ENCODE data around the gene GREM1.

The GREM1 gene

DNA sequence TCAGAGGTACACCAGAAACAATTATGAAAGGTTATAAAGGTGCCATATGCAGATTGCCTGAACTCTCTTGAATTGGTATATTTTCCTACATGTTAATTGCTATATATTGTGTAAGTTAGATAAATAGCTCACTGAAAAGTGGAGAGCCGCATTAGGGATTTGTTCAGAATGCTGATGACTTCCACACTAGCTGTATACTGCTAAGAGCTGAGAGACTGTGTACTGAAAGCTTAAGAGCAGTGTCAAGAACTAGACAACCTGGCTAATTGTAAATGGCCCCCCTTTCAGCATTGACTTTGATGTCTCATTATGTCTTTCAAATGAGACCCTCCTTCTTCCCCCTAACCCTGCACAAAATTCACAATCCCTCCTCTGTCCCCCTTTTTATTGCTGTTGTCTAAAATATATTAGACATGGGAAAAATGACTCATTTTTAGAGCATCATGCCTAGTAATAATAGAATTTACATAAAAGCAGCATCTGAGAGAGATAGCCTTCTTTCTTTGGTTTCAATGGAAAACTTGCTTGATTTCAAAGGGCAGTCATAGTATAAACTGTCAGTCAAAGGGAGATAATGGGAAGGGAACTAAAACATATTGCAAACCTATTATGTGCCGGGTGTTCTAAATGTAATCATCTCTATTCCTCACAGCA lies 34.7 kb upstream of the GREM1 start:
- no peaks in the 10 kb centered on the region for H3K27me3 ChIP-seq (ENCODE audit: control insufficient read depth, insufficient read depth, low read length)
- H3K4me1 ChIP-seq (ENCODE audit: control insufficient read depth, insufficient read depth, low read length) = no peaks in the 10 kb centered on the region
- no peaks in the 10 kb centered on the region for H3K36me3 ChIP-seq (ENCODE audit: control insufficient read depth, insufficient read depth, low read length)
- H3K4me3 ChIP-seq (ENCODE audit: low read depth, low read length) = no peak overlapping the region
- no peak overlapping the region for H3K9ac ChIP-seq (ENCODE audit: low read depth, low read length)
- no peaks in the 10 kb centered on the region for H3K9me3 ChIP-seq (ENCODE audit: control insufficient read depth, insufficient read depth, low read length)

DNA sequence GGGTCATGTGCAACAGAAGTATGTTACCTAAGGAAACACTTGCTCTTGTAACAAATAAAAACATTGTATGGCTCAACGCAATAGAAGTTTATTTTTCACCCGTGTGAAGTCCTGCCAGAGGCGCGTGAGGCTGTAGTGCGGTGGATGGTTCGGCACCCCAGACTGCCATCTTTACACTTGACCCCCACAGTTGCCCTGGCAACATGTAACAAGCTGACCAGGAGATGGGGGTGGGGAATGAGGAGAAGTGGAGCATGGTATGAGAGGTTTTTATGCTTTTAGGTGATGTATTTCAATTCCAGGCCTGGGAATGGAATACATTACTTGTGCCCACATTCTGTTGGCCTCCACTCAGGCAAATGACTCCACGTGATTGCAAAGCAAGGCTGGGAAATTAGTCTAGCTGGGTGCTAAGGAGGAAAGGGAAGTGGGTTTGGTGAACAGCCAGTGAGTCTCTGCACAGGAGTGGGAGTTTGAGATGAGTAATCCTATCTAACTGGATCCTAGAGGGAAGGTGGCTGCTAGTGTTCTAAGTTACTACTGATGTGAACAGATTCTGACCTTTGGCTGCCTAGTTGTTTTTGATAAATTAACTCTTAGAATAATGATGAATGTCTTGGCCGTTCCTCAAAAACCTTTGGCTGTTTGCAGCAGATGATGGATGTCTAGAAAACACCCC lies 33.8 kb upstream of the GREM1 start:
- H3K36me3 ChIP-seq (ENCODE audit: control insufficient read depth, insufficient read depth, low read length) = no peaks in the 10 kb centered on the region
- H3K9me3 ChIP-seq (ENCODE audit: control insufficient read depth, insufficient read depth, low read length) = no peaks in the 10 kb centered on the region
- no peaks in the 10 kb centered on the region for H3K27me3 ChIP-seq (ENCODE audit: control insufficient read depth, insufficient read depth, low read length)
- no peak overlapping the region for H3K4me3 ChIP-seq (ENCODE audit: low read depth, low read length)
- H3K4me1 ChIP-seq (ENCODE audit: control insufficient read depth, insufficient read depth, low read length) = no peaks in the 10 kb centered on the region
- H3K9ac ChIP-seq (ENCODE audit: low read depth, low read length) = no peak overlapping the region

DNA sequence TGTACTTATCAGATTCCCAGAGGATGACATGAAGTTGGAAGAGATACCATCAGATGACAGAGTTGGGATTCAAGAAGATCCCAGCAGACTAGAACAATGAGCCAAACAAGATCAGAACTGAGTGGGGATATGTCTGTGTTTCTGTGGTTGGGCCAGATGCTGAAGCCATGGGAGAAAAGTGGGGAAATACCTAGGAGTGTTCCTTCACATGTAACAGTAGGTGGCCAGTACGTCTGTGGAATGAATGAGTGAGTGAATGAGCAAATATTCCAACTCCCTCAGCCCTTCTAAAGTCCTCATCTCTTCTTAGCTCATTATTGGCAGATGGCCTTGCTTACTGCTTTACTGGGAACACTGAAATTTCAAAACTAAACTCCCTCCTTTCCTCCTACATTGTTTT lies 32.2 kb upstream of the GREM1 start:
- Histone ChIP-seq H3K27me3 (ENCODE audit: control insufficient read depth, insufficient read depth, low read length) (no peaks in the 10 kb centered on the region), H3K9me3 (ENCODE audit: control insufficient read depth, insufficient read depth, low read length) (no peaks in the 10 kb centered on the region), H3K4me3 (ENCODE audit: low read depth, low read length) (no peak overlapping the region), H3K4me1 (ENCODE audit: control insufficient read depth, insufficient read depth, low read length) (no peaks in the 10 kb centered on the region), H3K36me3 (ENCODE audit: control insufficient read depth, insufficient read depth, low read length) (no peaks in the 10 kb centered on the region), H3K9ac (ENCODE audit: low read depth, low read length) (no peak overlapping the region)

DNA sequence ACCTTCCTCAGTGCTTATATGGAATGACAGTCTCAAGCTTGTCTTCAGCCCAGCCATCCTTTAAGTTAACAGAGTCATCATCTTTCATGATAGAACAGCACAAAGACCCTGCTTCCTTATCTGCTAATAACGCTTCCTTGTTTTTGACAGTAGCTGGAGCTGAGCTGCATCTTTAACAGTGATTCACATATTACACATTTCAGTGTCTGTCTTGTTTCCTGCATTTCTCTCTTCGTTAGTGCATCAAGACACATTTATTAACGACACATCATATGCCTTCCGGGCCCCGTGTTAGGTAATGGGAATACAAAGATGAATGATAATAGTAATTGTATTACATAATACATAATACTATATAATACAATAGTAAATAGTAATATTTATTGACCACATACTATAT lies 30.2 kb upstream of the GREM1 start:
- Histone ChIP-seq H3K4me1 (ENCODE audit: control insufficient read depth, insufficient read depth, low read length) (no peaks in the 10 kb centered on the region), H3K36me3 (ENCODE audit: control insufficient read depth, insufficient read depth, low read length) (no peaks in the 10 kb centered on the region), H3K27me3 (ENCODE audit: control insufficient read depth, insufficient read depth, low read length) (no peaks in the 10 kb centered on the region), H3K9ac (ENCODE audit: low read depth, low read length) (no peak overlapping the region), H3K4me3 (ENCODE audit: low read depth, low read length) (no peak overlapping the region), H3K9me3 (ENCODE audit: control insufficient read depth, insufficient read depth, low read length) (no peaks in the 10 kb centered on the region)

DNA sequence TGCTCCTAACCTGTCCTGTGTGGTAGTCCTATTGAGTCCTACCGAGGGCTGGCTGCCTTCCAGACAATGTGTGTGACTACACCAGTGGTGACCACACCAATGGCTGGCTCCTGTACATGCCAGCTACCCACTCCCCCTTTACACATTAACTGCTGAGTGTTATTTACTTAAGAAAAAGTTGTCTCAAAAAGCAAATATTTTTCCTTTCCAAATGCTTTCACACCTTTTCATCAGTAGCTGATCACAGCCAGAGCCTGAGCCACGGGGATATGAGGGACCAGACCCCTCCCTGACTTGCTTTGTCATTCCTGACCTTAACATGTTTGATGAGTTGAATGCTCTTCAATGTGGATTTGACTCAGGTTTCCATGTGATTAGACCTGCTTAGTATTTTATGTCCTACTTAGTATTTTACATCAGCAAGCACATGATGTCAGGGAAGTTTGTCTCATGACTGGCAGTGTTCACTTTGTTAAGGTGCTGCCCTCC lies 29.6 kb upstream of the GREM1 start:
- H3K27me3 ChIP-seq (ENCODE audit: control insufficient read depth, insufficient read depth, low read length) = no peaks in the 10 kb centered on the region
- no peak overlapping the region for H3K4me3 ChIP-seq (ENCODE audit: low read depth, low read length)
- H3K36me3 ChIP-seq (ENCODE audit: control insufficient read depth, insufficient read depth, low read length) = no peaks in the 10 kb centered on the region
- no peaks in the 10 kb centered on the region for H3K9me3 ChIP-seq (ENCODE audit: control insufficient read depth, insufficient read depth, low read length)
- no peaks in the 10 kb centered on the region for H3K4me1 ChIP-seq (ENCODE audit: control insufficient read depth, insufficient read depth, low read length)
- H3K9ac ChIP-seq (ENCODE audit: low read depth, low read length) = no peak overlapping the region

DNA sequence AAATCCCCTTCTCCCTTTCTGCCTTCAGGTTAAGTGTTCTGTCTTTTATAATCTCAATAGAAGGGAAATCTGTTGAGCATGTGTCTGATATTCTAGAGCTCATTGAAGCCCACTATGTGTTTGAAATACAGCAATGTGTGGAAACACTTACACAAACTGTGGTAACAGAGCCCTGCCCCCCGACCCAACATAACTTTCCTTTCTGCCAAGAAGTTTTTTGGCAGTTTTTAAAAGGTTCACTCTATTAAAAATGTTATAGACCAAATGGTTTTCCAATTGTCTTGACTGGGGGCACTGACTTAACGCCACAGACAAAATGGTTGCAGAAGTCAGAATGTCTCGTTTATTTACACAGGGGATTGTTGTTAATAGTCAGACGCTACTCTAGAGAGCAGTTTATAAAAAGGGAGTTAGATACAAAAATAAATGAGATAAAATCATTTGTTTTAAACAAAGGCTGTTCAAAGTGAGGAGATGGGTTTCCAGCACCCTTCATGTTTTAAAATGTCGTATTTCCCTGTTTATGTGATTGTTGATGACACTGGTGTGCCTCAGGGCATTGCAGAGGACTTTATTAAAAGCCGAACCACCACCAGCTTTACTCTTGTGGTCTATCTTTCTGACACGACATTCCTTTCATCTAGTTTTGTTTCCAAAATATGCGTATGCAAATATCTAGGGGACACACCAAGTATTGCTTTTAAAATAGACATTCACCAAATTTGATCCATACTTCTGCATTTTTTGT lies 26.7 kb upstream of the GREM1 start:
- Histone ChIP-seq H3K4me3 (ENCODE audit: low read depth, low read length) (no peak overlapping the region), H3K9me3 (ENCODE audit: control insufficient read depth, insufficient read depth, low read length) (no peaks in the 10 kb centered on the region), H3K36me3 (ENCODE audit: control insufficient read depth, insufficient read depth, low read length) (no peaks in the 10 kb centered on the region)

DNA sequence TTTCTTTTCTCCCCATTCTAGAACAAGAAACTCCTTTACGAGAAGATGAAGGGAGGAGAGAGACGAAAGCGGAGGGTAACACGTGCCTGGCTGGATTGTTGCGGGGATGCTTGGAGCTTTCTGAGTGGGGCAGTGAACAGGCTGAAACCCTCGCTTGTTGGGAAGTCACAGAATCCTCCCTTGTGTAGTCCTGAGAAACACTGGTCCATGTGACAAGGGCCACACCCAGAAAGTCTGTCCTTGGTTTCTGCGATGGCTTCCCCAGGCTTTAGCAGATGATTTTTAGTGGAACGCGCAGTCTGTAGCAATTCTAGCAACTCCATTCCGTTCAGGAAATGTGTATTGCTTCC lies 26.1 kb upstream of the GREM1 start:
- H3K36me3 ChIP-seq (ENCODE audit: control insufficient read depth, insufficient read depth, low read length) = no peaks in the 10 kb centered on the region
- no peak overlapping the region for H3K9ac ChIP-seq (ENCODE audit: low read depth, low read length)
- no peaks in the 10 kb centered on the region for H3K9me3 ChIP-seq (ENCODE audit: control insufficient read depth, insufficient read depth, low read length)
- no peak overlapping the region for H3K4me3 ChIP-seq (ENCODE audit: low read depth, low read length)
- no peaks in the 10 kb centered on the region for H3K27me3 ChIP-seq (ENCODE audit: control insufficient read depth, insufficient read depth, low read length)
- no peaks in the 10 kb centered on the region for H3K4me1 ChIP-seq (ENCODE audit: control insufficient read depth, insufficient read depth, low read length)

More for the DNA sequence above, 26.7 kb upstream of the GREM1 start:
- Histone ChIP-seq H3K27me3 (ENCODE audit: control insufficient read depth, insufficient read depth, low read length) (no peaks in the 10 kb centered on the region), H3K4me1 (ENCODE audit: control insufficient read depth, insufficient read depth, low read length) (no peaks in the 10 kb centered on the region), H3K9ac (ENCODE audit: low read depth, low read length) (no peak overlapping the region)

DNA sequence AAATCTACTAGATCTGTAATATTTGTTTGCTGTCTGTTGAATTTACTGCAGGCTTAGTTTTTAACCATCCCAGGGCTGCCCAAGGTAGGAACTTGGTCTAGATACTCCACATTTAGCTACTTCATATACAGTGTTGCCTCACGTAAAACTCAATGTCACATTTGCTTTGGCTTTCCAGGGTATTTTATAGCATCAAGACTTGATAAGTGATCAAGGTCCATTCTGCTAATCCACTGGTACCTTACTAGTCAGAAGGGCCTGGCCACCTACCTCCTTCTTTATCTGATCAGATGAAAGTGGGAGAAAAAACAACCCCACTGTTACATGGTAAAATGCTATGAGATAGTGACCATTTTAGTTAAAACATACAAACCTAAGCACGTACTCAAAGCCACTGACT lies 25.5 kb upstream of the GREM1 start:
- no peaks in the 10 kb centered on the region for H3K36me3 ChIP-seq (ENCODE audit: control insufficient read depth, insufficient read depth, low read length)
- H3K4me3 ChIP-seq (ENCODE audit: low read depth, low read length) = no peak overlapping the region
- no peaks in the 10 kb centered on the region for H3K27me3 ChIP-seq (ENCODE audit: control insufficient read depth, insufficient read depth, low read length)
- no peak overlapping the region for H3K9ac ChIP-seq (ENCODE audit: low read depth, low read length)
- H3K4me1 ChIP-seq (ENCODE audit: control insufficient read depth, insufficient read depth, low read length) = no peaks in the 10 kb centered on the region
- H3K9me3 ChIP-seq (ENCODE audit: control insufficient read depth, insufficient read depth, low read length) = no peaks in the 10 kb centered on the region

DNA sequence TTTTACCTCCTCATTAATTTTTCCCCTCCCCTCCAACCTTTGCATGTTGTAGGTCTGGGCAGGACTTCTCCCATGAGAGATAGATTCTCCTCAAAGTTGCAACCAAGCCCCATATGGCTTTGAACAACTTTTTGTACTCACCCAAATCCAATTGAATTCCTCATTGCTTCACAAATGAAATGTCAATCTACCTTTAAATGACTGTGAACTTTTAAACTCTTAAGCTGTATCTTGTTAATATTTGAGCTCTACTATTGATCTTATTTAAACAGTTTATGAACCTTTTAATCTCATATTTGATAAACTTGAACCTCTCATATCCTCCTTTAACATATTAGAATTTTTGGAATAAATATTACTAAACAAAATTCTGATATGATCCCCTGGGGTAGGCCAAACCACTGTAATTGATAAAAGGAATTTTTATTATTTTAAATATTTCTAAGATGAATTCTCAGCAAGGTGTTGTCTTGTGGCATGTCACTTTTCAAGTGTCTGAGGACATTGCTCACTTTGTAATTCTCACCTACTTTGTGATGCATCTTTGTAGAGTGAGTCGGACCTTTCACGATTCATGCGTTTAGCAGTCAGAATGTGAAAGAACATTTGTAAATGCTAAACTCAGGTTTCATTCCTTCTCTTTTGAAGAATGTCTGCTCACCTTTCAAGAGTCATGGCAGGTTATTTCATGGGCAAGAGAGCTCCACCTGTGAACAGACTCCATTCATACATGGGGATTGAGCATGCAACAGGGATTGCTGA lies 23.4 kb upstream of the GREM1 start:
- Histone ChIP-seq H3K4me3 (ENCODE audit: low read depth, low read length) (no peak overlapping the region), H3K36me3 (ENCODE audit: control insufficient read depth, insufficient read depth, low read length) (no peaks in the 10 kb centered on the region), H3K4me1 (ENCODE audit: control insufficient read depth, insufficient read depth, low read length) (no peaks in the 10 kb centered on the region), H3K27me3 (ENCODE audit: control insufficient read depth, insufficient read depth, low read length) (no peaks in the 10 kb centered on the region), H3K9ac (ENCODE audit: low read depth, low read length) (no peak overlapping the region), H3K9me3 (ENCODE audit: control insufficient read depth, insufficient read depth, low read length) (no peaks in the 10 kb centered on the region)

DNA sequence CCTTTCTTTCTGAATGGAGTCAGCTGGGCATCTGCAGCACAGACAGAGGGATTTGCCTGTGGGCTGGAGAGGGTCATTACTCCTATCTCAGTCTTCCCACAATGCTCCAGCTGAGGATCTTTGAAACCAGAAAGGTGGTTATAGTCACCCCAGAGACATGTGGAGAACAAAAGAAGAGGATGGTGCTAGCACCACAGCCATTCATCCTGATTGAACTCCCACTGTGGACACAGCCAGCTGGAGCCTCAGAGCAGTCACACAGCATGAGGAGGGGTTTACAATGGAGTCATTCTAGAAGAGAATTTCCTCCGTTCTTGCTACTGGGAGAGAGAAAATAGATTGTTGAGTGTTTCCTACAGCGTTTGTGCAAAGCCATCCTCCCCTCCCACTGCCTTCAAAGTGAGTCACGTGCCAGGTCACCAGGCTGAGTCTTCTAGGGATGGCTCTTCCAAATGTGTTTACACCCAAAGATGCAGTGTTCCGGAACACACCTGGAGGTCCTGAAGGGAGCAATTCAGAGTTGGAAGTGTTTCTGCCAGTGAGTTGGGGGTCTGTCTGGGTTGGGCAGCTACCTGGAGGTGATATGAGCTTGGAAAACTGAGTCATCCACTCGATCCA lies 18.9 kb upstream of the GREM1 start:
- no peaks in the 10 kb centered on the region for H3K4me1 ChIP-seq (ENCODE audit: control insufficient read depth, insufficient read depth, low read length)
- no peak overlapping the region for H3K9ac ChIP-seq (ENCODE audit: low read depth, low read length)
- no peaks in the 10 kb centered on the region for H3K36me3 ChIP-seq (ENCODE audit: control insufficient read depth, insufficient read depth, low read length)
- no peak overlapping the region for H3K4me3 ChIP-seq (ENCODE audit: low read depth, low read length)
- H3K27me3 ChIP-seq (ENCODE audit: control insufficient read depth, insufficient read depth, low read length) = no peaks in the 10 kb centered on the region
- H3K9me3 ChIP-seq (ENCODE audit: control insufficient read depth, insufficient read depth, low read length) = no peaks in the 10 kb centered on the region

DNA sequence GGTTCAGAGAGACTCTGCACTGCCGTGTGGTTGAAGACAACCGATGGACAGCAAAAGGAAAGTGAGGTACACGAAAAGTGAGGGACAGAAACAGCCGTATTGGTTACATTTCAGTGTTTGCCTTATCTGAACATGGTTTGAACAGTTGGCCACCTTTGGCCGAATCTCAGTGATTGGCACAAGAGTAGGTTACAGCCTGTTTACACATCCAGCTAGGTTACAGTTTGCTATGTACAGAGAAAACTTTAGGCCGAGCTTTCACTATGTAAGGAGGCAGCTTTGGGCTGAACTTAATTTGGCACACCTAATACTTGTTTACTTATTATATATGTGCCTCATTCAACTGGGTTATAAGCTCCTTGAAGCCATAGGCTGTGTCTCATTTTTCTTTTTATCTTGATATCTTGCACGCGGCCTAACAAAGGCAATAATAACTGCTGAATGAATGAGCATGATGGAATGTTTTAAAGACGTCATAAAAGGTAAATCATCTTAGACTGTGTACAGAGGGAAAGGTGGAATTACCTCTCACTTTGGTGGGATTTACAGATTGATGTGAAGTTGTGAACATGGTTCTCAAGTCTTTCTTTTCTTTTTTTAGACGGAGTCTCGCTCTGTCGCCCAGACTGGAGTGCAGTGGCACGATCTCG lies 17.2 kb upstream of the GREM1 start:
- Histone ChIP-seq H3K4me1 (ENCODE audit: control insufficient read depth, insufficient read depth, low read length) (no peaks in the 10 kb centered on the region), H3K36me3 (ENCODE audit: control insufficient read depth, insufficient read depth, low read length) (no peaks in the 10 kb centered on the region), H3K9ac (ENCODE audit: low read depth, low read length) (no peak overlapping the region), H3K27me3 (ENCODE audit: control insufficient read depth, insufficient read depth, low read length) (no peaks in the 10 kb centered on the region), H3K9me3 (ENCODE audit: control insufficient read depth, insufficient read depth, low read length) (no peaks in the 10 kb centered on the region), H3K4me3 (ENCODE audit: low read depth, low read length) (no peak overlapping the region)

Data from iPS-15b (cell line).